ENCODE data around the gene GABRE.

GABRE gene

DNA sequence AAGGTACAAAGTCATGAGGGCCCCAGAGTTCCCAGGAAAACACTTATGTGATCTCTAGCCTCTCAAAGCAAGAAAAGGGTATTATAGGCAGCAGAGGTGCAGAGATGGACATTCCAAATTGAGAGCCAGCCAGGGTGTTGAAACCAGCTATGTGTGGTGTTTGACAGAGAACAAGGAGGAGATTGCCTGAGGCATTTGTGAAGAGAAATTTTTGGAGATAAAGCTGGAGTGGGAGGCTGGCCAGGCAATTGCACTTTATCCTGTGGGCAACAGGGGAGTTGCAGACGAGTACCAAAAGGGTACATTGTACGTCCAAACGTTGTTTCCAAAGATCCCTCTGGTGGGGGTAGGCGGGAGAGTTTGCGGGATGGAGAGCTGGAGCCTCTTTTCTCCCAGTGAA is 2.5 kb upstream of the GABRE start:
- no peaks in the 10 kb centered on the region for H3K4me1 Mint-ChIP-seq
- no peak overlapping the region for H3K4me3 Mint-ChIP-seq
- H3K36me3 Mint-ChIP-seq = no peaks in the 10 kb centered on the region
- H3K27me3 Mint-ChIP-seq = peaks cover 12% of the 10 kb centered on the region
- no peak overlapping the region for H3K27ac Mint-ChIP-seq
- H3K9me3 Mint-ChIP-seq = no peaks in the 10 kb centered on the region

DNA sequence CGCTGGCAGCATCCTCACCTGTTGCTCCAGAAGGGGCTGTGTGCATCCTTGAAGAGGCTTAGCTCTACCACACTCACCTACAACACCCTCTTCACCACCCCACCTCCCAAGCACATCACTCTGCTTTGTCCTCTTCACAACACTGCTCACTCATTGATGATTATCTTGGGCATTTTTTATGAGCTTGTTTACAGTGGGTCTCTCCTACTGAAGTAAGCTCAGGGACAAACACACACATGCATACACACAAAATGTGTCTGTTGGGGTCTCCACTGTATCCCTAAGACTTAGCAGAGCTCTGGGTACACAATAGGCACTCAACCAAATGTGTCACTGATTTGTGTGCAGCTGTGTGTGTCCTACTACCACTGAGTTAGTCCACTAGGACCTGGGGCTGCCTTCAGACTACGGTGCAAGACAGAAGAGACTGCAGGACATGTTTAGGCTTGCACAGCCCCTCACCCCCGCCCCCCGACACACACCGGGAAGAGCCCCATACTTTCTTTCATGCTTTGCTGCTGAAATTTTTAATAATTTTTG is 1.3 kb upstream of the GABRE start:
- H3K9me3 Mint-ChIP-seq = no peaks in the 10 kb centered on the region
- no peak overlapping the region for H3K4me3 Mint-ChIP-seq
- no peaks in the 10 kb centered on the region for H3K36me3 Mint-ChIP-seq
- no peaks in the 10 kb centered on the region for H3K4me1 Mint-ChIP-seq
- H3K27ac Mint-ChIP-seq = no peak overlapping the region
- peaks cover 13% of the 10 kb centered on the region for H3K27me3 Mint-ChIP-seq

DNA sequence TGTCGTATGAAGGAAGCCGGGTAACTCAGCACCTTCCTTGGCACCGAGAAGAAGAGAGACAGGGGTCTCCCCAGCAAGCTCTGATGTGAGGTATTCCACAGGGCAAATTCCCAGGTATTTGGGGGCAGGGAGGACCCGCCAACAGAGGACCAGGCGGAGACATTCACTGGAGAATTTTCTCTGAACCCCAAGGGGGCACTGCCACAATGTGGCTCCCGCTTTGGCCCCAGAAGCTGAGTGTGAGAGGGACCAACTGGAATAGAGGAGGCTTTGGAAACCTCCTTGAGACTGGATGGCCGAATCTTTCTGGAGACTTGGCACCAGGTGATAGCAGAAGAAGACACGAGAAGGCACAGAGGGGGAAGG is 735 bp upstream of the GABRE start:
- Mint-ChIP-seq H3K27me3 (peaks cover 13% of the 10 kb centered on the region), H3K4me1 (no peaks in the 10 kb centered on the region), H3K36me3 (no peaks in the 10 kb centered on the region), H3K27ac (no peak overlapping the region), H3K9me3 (no peaks in the 10 kb centered on the region), H3K4me3 (no peak overlapping the region)

DNA sequence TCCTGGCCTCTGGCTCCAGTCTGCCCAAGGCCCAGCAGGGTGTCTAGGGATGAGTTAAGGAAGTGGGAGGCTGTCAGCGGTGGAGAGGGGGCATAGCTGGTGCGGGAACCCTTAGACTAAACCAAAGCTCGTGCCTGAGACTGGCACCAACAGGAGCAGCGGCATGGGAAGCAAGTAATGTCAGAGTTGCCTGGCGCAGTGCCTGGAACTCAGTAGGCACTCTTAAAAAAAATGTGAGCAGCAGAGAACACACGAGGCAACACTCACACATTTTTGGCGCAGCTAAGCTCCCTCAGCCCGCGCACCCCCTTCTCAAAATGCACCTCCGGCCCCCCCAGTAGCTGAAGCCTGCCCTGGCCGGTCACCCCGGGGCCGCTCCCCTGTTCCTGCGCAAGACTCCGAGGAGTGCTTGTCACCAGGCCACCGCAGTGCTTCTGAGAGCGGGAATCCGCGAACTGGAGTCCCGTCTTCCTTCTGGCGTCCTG is 583 bp downstream of the GABRE start:
- Mint-ChIP-seq H3K9me3 (no peaks in the 10 kb centered on the region), H3K36me3 (no peaks in the 10 kb centered on the region), H3K4me3 (no peak overlapping the region), H3K4me1 (no peaks in the 10 kb centered on the region), H3K27me3 (peaks cover 13% of the 10 kb centered on the region), H3K27ac (no peak overlapping the region)

DNA sequence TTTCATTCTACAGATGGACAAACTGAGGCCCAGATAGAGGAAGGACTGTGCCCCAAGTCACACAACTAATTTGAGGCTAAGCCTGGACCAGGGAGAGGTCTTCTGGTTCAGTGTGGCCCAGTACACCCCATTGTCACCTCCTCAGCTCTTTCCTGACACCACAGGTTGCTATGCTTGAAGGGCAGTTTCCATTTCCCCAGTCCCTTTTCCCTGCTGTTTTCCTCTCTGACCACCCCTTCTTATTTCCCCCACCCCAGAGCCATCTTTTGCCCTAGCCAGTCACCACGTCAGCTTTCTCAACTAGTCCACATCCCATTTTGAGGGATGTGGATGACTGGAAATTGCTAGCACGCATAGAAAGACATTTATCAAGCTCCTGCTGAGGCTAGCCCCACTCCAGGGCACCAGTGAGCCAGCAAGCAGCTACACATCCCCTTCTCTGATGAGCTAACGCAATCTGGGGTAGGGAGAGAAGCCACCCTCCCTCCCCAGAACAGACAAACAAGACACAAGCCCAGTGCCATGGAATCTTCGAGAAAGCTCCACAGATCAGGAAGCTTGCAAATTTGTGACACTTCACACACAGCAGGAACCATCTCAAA is 1.3 kb downstream of the GABRE start:
- Mint-ChIP-seq H3K4me1 (no peaks in the 10 kb centered on the region), H3K4me3 (no peak overlapping the region), H3K9me3 (no peaks in the 10 kb centered on the region), H3K36me3 (no peaks in the 10 kb centered on the region), H3K27ac (no peak overlapping the region), H3K27me3 (peaks cover 13% of the 10 kb centered on the region)

DNA sequence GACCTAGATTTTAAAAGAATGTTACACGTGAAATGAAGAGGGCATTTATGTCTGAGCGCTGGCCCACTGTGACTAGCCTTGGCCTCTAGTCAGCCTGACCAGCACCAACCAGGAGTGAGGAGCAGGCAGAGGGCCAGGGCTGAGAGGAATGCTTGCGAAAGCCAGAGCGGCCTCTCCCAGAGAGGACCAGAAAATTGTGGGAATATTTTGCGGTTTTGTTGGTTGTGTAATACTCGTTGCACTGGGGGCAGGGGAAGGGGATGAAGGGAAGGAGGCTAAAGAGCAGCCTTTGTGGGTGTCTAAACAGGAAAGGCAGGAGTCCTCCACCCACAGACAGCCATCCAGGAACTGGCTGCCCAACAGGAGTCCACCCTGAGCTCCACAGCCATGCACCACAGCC is 3.8 kb downstream of the GABRE start:
- Mint-ChIP-seq H3K4me1 (no peaks in the 10 kb centered on the region), H3K27me3 (peaks cover 9% of the 10 kb centered on the region), H3K36me3 (no peaks in the 10 kb centered on the region), H3K4me3 (no peak overlapping the region), H3K9me3 (no peaks in the 10 kb centered on the region), H3K27ac (no peak overlapping the region)

DNA sequence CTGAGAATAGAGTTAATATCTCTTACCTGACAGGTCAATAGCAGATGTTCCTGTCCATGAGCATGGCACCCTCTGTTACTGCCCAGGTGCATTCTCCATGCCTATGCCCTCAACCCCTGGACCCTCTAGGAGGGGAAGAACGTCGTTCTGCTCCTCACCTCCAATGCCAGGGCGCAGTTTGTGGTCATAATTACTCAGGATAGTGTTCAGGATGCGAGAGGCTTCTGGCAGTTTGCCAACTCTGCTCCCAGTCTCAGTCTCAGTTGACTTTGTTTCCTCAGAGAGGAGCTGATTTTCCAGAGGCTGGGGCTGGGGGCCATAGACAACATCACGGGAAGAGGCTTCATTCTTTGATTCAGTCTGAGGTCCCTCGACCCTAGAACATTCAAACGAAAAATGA is 4.4 kb downstream of the GABRE start:
- Mint-ChIP-seq H3K9me3 (no peaks in the 10 kb centered on the region), H3K4me3 (no peak overlapping the region), H3K27ac (no peak overlapping the region), H3K36me3 (no peaks in the 10 kb centered on the region), H3K27me3 (peaks cover 8% of the 10 kb centered on the region), H3K4me1 (no peaks in the 10 kb centered on the region)

DNA sequence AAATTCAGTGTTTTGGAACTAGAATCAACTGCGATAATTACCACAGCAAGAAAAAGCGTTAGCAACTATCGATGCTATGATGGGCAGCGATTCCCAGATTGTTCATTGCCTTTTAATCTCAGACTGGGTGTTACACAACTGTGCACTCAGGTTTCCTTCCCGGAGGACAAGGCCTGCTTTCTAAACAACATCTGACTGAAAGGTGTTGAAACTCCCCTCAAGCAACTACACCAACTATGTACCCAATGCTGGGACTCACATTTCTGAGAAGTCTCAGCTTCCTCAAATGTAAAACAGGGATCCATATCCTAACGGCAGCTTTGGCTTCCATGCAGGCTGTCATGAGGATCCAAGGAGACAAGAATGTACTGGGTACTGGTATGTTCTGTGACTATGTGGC is 8.2 kb downstream of the GABRE start:
- Mint-ChIP-seq H3K9me3 (no peaks in the 10 kb centered on the region), H3K36me3 (no peaks in the 10 kb centered on the region), H3K4me1 (no peaks in the 10 kb centered on the region), H3K27me3 (peaks cover 1% of the 10 kb centered on the region), H3K4me3 (no peak overlapping the region), H3K27ac (no peak overlapping the region)

DNA sequence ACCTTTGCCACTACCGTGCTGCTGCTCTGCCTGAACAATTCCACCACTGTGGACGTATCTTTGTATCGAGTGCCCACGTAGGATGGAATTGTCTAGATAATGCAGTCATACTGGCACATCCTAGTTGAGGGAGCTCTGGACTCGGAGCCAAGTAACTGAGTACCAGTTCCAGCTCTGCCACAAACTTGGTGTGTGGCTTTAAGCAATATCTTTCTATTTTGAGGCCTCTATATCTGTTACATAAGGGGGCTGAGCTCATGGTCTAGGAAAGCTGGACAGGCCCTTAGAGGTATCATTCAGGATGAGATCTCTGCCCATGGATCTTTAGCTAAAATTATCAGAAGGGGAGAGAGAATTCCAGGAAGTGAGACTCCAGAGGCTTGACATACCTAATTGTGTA is 12.4 kb downstream of the GABRE start:
- H3K27ac Mint-ChIP-seq = no peak overlapping the region
- no peak overlapping the region for H3K4me3 Mint-ChIP-seq
- H3K36me3 Mint-ChIP-seq = no peaks in the 10 kb centered on the region
- H3K9me3 Mint-ChIP-seq = no peaks in the 10 kb centered on the region
- H3K4me1 Mint-ChIP-seq = no peaks in the 10 kb centered on the region
- no peaks in the 10 kb centered on the region for H3K27me3 Mint-ChIP-seq

DNA sequence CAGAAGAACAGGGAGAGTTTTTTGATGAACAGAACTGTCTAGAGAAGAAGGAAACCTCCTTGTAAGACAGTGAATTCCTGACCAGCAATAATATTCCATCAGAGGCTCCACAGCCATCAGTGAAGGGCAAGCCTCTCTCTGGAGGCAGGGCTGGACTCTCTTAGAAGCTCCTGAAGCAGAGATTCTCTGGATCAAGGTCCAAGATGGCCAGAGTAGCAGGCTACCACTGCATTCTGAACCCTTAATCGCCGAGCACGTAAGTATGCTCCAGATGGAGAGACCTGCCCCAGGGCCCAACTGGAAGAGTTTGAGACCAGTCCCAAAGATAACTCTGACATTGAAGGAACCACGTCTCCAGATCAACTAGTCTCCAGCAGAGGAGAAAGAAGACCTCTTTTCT is 16.4 kb downstream of the GABRE start:
- H3K4me1 Mint-ChIP-seq = no peaks in the 10 kb centered on the region
- H3K36me3 Mint-ChIP-seq = no peaks in the 10 kb centered on the region
- no peaks in the 10 kb centered on the region for H3K9me3 Mint-ChIP-seq
- H3K27ac Mint-ChIP-seq = no peak overlapping the region
- H3K27me3 Mint-ChIP-seq = no peaks in the 10 kb centered on the region
- no peak overlapping the region for H3K4me3 Mint-ChIP-seq

DNA sequence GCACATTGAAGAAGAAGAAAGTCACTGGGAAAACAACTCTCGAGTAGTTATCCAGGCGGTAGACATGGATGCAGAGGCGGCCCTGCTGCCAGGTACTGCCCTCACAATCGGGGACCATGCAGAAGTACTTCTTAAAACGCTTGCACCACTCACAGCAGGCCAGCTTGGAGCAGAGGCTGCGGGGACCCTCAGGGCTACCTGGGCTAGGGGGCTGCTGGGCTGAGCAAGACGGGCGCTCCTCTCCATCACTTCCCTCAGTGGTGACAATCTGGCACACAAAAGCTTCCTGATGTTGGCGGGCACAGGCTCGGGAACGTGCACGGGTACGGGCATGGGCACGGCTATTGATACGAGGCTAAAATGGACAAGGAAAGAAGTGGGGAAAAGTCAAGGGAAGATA is 19.7 kb downstream of the GABRE start:
- no peak overlapping the region for H3K4me3 Mint-ChIP-seq
- no peaks in the 10 kb centered on the region for H3K27me3 Mint-ChIP-seq
- no peak overlapping the region for H3K27ac Mint-ChIP-seq
- H3K4me1 Mint-ChIP-seq = no peaks in the 10 kb centered on the region
- no peaks in the 10 kb centered on the region for H3K36me3 Mint-ChIP-seq
- no peaks in the 10 kb centered on the region for H3K9me3 Mint-ChIP-seq

DNA sequence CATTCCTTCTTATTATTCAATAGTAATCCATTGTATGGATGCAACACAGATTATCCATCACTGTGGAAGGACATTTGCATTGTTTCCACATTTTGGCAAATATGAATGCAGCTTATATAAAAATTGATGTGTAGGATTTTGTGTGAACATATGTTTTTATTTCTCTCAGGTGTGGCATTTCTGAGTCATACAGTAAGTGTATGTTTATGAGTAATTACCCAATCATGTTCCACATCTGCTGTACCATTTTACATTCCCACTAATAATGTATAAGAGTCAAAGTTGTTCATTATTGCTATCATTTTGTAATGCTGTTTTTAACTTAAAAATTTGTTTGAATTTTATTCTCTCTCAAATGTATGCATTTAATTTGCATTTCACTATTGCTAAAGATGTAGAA is 36.3 kb downstream of the GABRE start:
- H3K4me1 Mint-ChIP-seq = no peaks in the 10 kb centered on the region
- no peak overlapping the region for H3K27ac Mint-ChIP-seq
- H3K9me3 Mint-ChIP-seq = no peaks in the 10 kb centered on the region
- H3K36me3 Mint-ChIP-seq = no peaks in the 10 kb centered on the region
- no peak overlapping the region for H3K4me3 Mint-ChIP-seq
- peaks cover 2% of the 10 kb centered on the region for H3K27me3 Mint-ChIP-seq

DNA sequence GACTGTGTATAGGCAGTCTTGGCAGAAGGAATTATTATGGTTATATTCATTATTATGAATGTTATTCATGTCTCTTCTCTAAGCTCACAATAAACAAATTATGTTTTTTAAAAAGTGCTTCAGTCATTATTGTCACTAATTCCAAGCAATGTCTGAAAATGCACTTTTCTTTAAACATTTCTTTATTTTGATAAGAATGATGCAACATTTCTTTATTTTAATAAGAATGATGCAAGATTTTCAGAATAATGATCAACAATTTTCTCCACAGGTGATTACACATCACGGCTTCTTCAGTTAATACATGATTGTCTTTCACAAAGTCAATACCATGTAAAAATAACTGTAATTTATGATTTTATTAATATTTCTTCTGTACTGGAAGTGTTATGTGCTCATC is 39.1 kb downstream of the GABRE start:
- H3K4me1 Mint-ChIP-seq = no peaks in the 10 kb centered on the region

DNA sequence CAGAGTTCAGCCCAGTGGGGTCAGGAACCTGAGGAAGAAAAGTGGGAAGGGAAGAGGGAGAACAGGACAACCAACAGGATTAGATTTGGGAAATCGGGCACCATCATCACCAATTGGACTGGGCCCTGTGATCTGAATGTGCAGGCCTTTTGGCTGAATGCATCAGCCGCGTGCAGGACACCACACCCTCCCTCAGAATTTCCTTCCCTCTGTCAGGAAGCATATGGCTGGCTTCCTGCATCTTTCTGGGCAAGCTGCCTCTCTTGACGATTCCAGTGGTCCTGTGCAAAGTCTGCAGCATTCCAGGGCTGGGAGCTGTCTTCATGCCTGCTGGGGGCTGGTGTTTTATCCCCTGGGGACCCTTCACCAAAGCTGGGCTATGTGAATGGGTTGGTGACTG is 45.4 kb downstream of the GABRE start:
- H3K27ac Mint-ChIP-seq = no peak overlapping the region
- H3K4me3 Mint-ChIP-seq = no peak overlapping the region
- no peaks in the 10 kb centered on the region for H3K36me3 Mint-ChIP-seq
- no peaks in the 10 kb centered on the region for H3K9me3 Mint-ChIP-seq
- no peaks in the 10 kb centered on the region for H3K27me3 Mint-ChIP-seq
- no peaks in the 10 kb centered on the region for H3K4me1 Mint-ChIP-seq

More for the DNA sequence above, 39.1 kb downstream of the GABRE start:
- H3K27ac Mint-ChIP-seq = no peak overlapping the region
- H3K36me3 Mint-ChIP-seq = no peaks in the 10 kb centered on the region
- H3K27me3 Mint-ChIP-seq = no peaks in the 10 kb centered on the region
- H3K9me3 Mint-ChIP-seq = no peaks in the 10 kb centered on the region
- no peak overlapping the region for H3K4me3 Mint-ChIP-seq

DNA sequence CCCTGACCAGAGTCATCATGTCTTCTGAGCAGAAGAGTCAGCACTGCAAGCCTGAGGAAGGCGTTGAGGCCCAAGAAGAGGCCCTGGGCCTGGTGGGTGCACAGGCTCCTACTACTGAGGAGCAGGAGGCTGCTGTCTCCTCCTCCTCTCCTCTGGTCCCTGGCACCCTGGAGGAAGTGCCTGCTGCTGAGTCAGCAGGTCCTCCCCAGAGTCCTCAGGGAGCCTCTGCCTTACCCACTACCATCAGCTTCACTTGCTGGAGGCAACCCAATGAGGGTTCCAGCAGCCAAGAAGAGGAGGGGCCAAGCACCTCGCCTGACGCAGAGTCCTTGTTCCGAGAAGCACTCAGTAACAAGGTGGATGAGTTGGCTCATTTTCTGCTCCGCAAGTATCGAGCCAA is 50.8 kb downstream of the GABRE start:
- Mint-ChIP-seq H3K36me3 (no peaks in the 10 kb centered on the region), H3K27ac (no peak overlapping the region), H3K4me3 (no peak overlapping the region), H3K27me3 (no peaks in the 10 kb centered on the region), H3K4me1 (no peaks in the 10 kb centered on the region), H3K9me3 (no peaks in the 10 kb centered on the region)

DNA sequence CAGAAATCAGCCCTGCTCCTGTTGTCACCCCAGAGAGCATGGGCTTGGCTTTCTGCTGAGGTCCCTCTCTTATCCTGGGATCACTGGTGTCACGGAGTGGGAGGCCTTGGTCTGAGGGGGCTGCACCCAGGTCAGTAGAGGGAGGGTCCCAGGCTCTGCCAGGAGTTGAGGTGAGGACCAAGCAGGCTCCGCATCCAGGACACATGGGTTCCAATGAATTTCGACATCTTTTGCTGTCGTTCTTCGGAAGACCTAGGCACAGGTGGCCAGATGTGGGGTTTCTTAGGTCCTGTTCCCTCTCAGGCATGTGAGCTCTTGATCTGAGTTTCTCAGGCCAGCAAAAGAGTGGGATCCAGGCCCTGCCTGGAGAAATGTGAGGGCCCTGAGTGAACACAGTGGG is 51.8 kb downstream of the GABRE start:
- H3K9me3 Mint-ChIP-seq = no peaks in the 10 kb centered on the region

DNA sequence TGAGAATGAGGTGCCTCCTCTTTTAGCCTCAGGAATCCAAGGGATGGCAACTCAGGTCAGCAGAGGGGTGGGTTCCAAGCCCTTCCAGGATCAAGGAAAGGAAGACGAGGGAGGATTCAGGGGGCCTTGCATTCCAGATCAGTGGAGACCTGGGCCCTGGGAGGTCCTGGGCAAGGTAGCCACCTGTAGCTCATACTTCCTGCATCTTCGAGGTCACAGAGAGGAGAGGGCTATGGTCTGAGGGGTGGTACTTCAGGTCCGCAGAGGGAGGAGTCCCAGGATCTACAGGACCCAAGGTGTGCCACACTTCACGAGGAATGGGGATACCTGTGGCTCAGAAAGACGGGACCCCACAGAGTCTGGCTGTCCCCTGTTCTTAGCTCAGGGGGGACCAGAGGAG is 52.6 kb downstream of the GABRE start:
- Mint-ChIP-seq H3K9me3 (no peaks in the 10 kb centered on the region), H3K27ac (no peak overlapping the region), H3K27me3 (no peaks in the 10 kb centered on the region), H3K4me3 (no peak overlapping the region), H3K36me3 (no peaks in the 10 kb centered on the region), H3K4me1 (no peaks in the 10 kb centered on the region)

More for the DNA sequence above, 51.8 kb downstream of the GABRE start:
- H3K27ac Mint-ChIP-seq = no peak overlapping the region
- H3K36me3 Mint-ChIP-seq = no peaks in the 10 kb centered on the region
- no peaks in the 10 kb centered on the region for H3K27me3 Mint-ChIP-seq
- H3K4me3 Mint-ChIP-seq = no peak overlapping the region
- no peaks in the 10 kb centered on the region for H3K4me1 Mint-ChIP-seq
